Thyroid gland (tissue), 4 donors: ENCODE measurements around the gene TRAF5. TPM values are rescaled to one million over a fixed set of nuclear protein-coding genes. Genes with fewer than 3 reads are reported as not detected.
A peak's percentile ranks its signal among the peaks of the same experiment; 100 is the strongest.

ENCODE experiments used
- DNase-seq, 2 donors: peaks; one replicate each; pipeline ENCODE4 v3.0.0-alpha.2; 2019
- H3K27ac ChIP-seq, 3 donors: fragments of 200-600 bp; sonication (generic); 1 replicate in 2 of 3; 2 replicates in 1 of 3; pipeline ENCODE4 v1.5.1; 2016 to 2019; ENCODE audit warnings: mild to moderate bottlenecking in 1 of 3, moderate library complexity in 1 of 3
- H3K27me3 ChIP-seq: fragments of 200-600 bp; sonication (generic); one replicate; pipeline ENCODE4 v1.5.1; 2019
- H3K36me3 ChIP-seq, 2 donors: fragments of 200-600 bp; sonication (generic); one replicate each; pipeline ENCODE4 v1.5.1; 2016 to 2019
- H3K4me1 ChIP-seq, 2 donors: fragments of 200-600 bp; sonication (generic); one replicate each; pipeline ENCODE4 v1.5.1; 2017 to 2019
- H3K4me3 ChIP-seq, 3 donors: fragments of 200-600 bp; sonication (generic); replicated peaks in 1 of 3; 1 replicate in 2 of 3; 2 replicates in 1 of 3; pipeline ENCODE4 v1.5.1; 2016; ENCODE audit warnings: mild to moderate bottlenecking in 1 of 3
- H3K9me3 ChIP-seq: fragments of 200-600 bp; sonication (generic); one replicate; pipeline ENCODE4 v1.5.1; 2017
- POLR2A ChIP-seq, 2 donors: fragments of 450-650 bp; IDR thresholded peaks; one replicate each; pipeline ENCODE4 v1.6.1; 2017; ENCODE audit warnings: antibody characterized with exemption in 2 of 2, mild to moderate bottlenecking in 2 of 2, moderate library complexity in 1 of 2
- WGBS, 2 donors: methylation state at CpG; one replicate each; pipeline ENCODE4 v1.1.5; 2017; 5-methylcytosine and 5-hydroxymethylcytosine counted together
- intact Hi-C: fragments of 100-400 bp; cut with DNase I; formaldehyde crosslinking; loops from one replicate; pipeline ENCODE4 v1.15.1; 2023
- total RNA-seq, 4 donors: library from RNA; depleted of rRNA; stranded (reverse); fragments of >200 nt; gene quantifications; one replicate each; pipeline ENCODE4 v1.2.3, GENCODE V29; 2016
- TF ChIP-seq, protein P1 (sequence below), 6 experiments: fragments of 200-600 bp in 3 of 6; fragments of 450-650 bp in 3 of 6; sonication (generic) in 3 of 6; IDR thresholded peaks; one replicate each; pipeline ENCODE4 v1.5.1; 2016 to 2019; ENCODE audit warnings: antibody characterized with exemption in 6 of 6, mild to moderate bottlenecking in 2 of 6, inconsistent platforms in 1 of 6, moderate library complexity in 1 of 6

The TRAF5 gene, protein sequence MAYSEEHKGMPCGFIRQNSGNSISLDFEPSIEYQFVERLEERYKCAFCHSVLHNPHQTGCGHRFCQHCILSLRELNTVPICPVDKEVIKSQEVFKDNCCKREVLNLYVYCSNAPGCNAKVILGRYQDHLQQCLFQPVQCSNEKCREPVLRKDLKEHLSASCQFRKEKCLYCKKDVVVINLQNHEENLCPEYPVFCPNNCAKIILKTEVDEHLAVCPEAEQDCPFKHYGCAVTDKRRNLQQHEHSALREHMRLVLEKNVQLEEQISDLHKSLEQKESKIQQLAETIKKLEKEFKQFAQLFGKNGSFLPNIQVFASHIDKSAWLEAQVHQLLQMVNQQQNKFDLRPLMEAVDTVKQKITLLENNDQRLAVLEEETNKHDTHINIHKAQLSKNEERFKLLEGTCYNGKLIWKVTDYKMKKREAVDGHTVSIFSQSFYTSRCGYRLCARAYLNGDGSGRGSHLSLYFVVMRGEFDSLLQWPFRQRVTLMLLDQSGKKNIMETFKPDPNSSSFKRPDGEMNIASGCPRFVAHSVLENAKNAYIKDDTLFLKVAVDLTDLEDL
- total RNA-seq, result 1 to 10 TPM; 3.1 to 5.9 (median 4.0) TPM

DNA sequence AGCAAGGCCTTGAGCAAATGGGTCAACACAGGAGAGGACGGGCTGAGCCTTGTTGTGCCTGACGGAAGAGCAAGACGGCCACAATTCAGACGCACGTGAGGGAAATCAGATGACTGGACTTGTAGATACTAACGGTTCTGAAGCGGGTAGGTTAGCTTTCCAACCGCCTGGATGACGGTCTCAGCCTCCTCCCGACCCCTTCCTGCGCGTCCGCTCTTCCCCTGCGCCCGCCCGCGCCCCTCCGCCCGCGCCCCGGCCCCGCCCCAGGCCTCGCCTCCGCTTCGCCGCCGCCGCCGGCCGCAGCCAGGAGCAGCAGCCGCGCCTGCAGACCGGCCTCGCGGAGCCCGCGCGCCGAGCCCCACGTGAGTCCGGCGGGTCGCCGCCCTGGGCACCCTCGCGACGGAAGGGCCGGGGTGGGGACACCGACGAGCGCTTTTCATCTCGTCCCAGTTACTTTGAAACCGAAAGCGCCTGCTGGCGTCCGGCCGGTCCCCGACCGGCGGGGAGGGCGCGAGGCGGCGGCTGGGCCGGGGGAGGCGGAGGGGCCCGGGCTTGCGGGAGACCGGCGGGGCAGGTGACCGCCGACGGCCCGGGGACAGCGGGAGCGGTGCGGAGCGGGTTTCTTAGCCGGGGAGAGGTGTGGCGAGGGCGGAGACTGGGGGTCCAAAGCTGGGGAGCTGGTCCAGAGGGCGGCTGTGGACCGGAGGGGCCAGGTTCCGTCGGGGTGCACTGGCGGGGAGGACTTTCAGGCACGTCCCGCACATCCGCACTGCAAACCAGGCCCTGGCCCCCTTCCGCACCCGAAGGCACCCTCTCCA is at the start of gene TRAF5:
TSS of gene TRAF5 (plus strand) at position 306 of the 818 bp plus-strand sequence. CDS start 26,407 bp downstream, outside the sequence.
- peak; percentile 35 to 37 for DNase-seq
- H3K27ac ChIP-seq, result peak within 1 kb of the TSS in 2 of 3 donors; percentile 28 to 45
- H3K4me1 ChIP-seq, result no peaks in the 10 kb centered on the region
- no peaks in the 10 kb centered on the region for H3K9me3 ChIP-seq
- H3K4me3 ChIP-seq, result peak within 1 kb of the TSS; percentile 37 to 65 (median 56)
- no peaks in the 10 kb centered on the region for H3K27me3 ChIP-seq
- WGBS, 2 donors, result 1 to 3% methylated on average over 14 to 26 of the region's 91 CpGs
- no peak for TF ChIP-seq POLR2A (IDR thresholded peaks at IDR 0.05)
- TF ChIP-seq, protein P1, sequence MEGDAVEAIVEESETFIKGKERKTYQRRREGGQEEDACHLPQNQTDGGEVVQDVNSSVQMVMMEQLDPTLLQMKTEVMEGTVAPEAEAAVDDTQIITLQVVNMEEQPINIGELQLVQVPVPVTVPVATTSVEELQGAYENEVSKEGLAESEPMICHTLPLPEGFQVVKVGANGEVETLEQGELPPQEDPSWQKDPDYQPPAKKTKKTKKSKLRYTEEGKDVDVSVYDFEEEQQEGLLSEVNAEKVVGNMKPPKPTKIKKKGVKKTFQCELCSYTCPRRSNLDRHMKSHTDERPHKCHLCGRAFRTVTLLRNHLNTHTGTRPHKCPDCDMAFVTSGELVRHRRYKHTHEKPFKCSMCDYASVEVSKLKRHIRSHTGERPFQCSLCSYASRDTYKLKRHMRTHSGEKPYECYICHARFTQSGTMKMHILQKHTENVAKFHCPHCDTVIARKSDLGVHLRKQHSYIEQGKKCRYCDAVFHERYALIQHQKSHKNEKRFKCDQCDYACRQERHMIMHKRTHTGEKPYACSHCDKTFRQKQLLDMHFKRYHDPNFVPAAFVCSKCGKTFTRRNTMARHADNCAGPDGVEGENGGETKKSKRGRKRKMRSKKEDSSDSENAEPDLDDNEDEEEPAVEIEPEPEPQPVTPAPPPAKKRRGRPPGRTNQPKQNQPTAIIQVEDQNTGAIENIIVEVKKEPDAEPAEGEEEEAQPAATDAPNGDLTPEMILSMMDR (IDR thresholded peaks at IDR 0.05), result no peak
- intact Hi-C loops, result loop anchor here (10.0 kb wide), 1 partner anchor 188 kb away; no protein-coding TSS in a partner anchor
- H3K36me3 ChIP-seq, result no peaks in the 10 kb centered on the region

DNA sequence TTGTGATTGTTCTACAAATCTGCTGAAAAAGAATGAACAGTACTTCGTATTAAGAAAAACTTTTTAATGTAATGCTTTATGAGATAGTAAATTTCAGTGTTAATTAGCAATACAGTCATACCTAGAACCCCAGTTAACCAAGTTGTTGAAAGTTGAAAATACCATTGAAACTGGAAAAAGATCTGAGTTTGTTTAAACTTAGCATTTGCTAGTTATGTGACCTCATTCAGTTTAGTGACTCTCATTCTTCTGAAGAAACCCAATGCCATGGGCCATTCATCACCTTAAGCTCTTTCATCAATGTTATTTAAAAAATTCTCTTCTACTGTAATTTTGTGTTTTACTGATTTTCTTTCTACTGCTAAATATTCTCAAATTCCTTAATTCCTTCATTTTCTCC is 47.3 kb upstream of the TRAF5 start:
- no peak overlapping the region for H3K4me3 ChIP-seq
- no peaks in the 10 kb centered on the region for H3K27me3 ChIP-seq
- H3K27ac ChIP-seq, result no peak overlapping the region
- WGBS, 2 donors, result 45 to 62% methylated on average over 1 of the region's 1 CpG
- H3K36me3 ChIP-seq, result peaks cover 18 to 21% of the 10 kb centered on the region in 2 donors
- H3K4me1 ChIP-seq, result peaks cover 7 to 28% of the 10 kb centered on the region in 2 donors
- H3K9me3 ChIP-seq, result no peaks in the 10 kb centered on the region
- TF ChIP-seq POLR2A (IDR thresholded peaks at IDR 0.05), result no peak
- TF ChIP-seq, protein P1 (IDR thresholded peaks at IDR 0.05), result no peak
- no peak for DNase-seq
- intact Hi-C loops, result no loop called here

DNA sequence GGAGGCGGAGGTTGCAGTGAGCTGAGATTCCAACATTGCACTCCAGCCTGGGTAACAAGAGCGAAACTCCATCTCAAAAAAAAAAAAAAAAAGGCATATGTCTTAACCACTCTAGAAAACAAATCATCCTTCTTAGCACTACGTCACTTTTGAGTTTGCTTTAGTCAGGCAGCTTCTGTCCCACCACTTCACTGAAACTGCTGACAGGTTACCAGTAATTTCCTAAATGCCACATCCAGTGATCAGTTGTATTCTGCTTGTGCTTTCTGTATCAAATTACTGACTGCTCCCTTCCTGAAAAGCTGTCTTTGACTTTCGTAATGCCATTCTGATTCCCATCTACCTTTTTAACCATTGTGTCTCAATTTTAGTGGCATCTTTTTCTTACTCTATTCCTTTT is 45.7 kb upstream of the TRAF5 start:
- WGBS, 2 donors, result 91 to 96% methylated on average over 4 of the region's 4 CpGs

DNA sequence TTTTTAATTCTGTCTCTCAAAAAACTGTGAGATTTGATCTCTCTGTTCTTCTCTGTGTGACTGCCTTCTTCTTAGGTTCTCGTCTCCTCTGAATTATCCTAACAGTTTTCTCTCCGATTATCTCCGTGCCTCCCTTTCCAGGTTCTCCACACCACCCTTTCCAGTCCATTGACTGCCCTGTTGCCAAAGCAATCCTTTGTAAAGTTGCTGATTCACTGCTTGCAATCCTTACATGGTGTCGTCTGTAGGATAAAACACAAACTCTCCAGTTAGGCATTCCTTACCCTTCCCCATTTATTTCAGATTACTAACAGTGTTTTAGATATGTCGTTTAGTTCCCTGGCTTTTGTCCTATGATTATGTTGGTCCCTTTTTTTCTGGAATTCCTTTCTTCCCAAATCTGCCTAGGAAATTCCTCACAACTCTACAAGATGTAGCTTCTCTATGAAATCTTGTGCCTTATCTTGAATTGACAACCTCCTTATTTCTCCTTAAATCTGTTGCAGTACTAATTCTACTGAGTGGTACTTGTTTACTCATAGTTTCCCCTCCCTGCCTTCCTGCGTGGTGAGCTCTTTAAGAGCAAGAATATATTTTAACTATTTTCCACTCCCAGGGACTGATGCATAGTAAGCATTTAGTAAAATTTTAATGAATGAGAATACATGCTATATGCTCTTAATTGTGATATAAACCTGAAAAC is 45.2 kb upstream of the TRAF5 start:
- H3K27me3 ChIP-seq, result no peaks in the 10 kb centered on the region
- peaks cover 18 to 20% of the 10 kb centered on the region in 2 donors for H3K36me3 ChIP-seq
- peak in 1 of 2 donors; percentile 6 for DNase-seq
- H3K4me3 ChIP-seq, result no peak overlapping the region
- H3K4me1 ChIP-seq, result peaks cover 0 to 9% of the 10 kb centered on the region in 2 donors
- peak overlapping the region; percentile 18 to 57 (median 40) for H3K27ac ChIP-seq
- no peaks in the 10 kb centered on the region for H3K9me3 ChIP-seq
- TF ChIP-seq, protein P1 (IDR thresholded peaks at IDR 0.05), result no peak
- TF ChIP-seq POLR2A (IDR thresholded peaks at IDR 0.05), result no peak
- intact Hi-C loops, result no loop called here
- 70 to 77% methylated on average over 6 of the region's 6 CpGs for WGBS, 2 donors

More for the DNA sequence above, 45.7 kb upstream of the TRAF5 start:
- Histone ChIP-seq H3K9me3 (no peaks in the 10 kb centered on the region), H3K36me3 (peaks cover 18 to 20% of the 10 kb centered on the region in 2 donors), H3K27me3 (no peaks in the 10 kb centered on the region), H3K27ac (peak overlapping the region; percentile 18 to 57 (median 40)), H3K4me1 (peaks cover under 1 to 12% of the 10 kb centered on the region in 2 donors), H3K4me3 (no peak overlapping the region)
- DNase-seq, result no peak
- intact Hi-C loops, result no loop called here
- TF ChIP-seq POLR2A (IDR thresholded peaks at IDR 0.05), result no peak
- TF ChIP-seq, protein P1 (IDR thresholded peaks at IDR 0.05), result no peak
